Peyer's patch (tissue), 4 donors: ENCODE data around the gene NMT2.

Experiments used
- CTCF ChIP-seq, 6 experiments: fragments of 450-650 bp in 4 of 6; fragments of 200-600 bp in 2 of 6; sonication (generic) in 1 of 6; IDR thresholded peaks; one replicate each; pipeline ENCODE4 v1.5.1; 2017 to 2019; ENCODE audit warnings: antibody characterized with exemption in 6 of 6, mild to moderate bottlenecking in 3 of 6, moderate library complexity in 1 of 6
- POLR2A ChIP-seq, 2 donors: fragments of 450-650 bp; IDR thresholded peaks; one replicate each; pipeline ENCODE4 v1.5.1; 2017; ENCODE audit warnings: antibody characterized with exemption in 2 of 2, mild to moderate bottlenecking in 2 of 2, moderate library complexity in 2 of 2

GRCh38 chr10:15059914-15060313 lies 108.6 kb downstream of the NMT2 start:
- TF ChIP-seq CTCF (IDR thresholded peaks at IDR 0.05) (no peak), POLR2A (IDR thresholded peaks at IDR 0.05) (no peak)
